ENCODE measurements around the gene KSR1. TPM values are rescaled to one million over a fixed set of nuclear protein-coding genes. Genes with fewer than 3 reads are reported as not detected.

The KSR1 gene
- total RNA-seq, 2 experiments from 2014 or later, result 19.4 to 25.3 TPM

DNA sequence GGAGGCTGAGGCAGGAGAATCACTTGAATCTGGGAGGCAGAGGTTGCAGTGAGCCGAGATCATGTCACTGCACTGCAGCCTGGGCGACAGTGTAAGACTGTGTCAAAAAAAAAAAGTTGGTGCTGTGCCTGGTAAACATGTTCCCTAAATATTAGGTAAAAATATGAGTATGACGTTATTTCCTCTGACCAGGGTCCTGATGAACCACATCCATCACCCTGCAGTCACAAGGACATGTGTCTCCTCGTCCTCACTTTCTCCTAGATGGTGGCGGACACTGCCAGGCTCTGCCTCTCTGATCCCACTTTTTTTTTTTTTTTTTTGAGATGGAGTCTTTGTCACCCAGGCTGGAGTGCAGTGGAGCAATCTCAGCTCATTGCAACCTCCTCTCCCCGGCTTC lies 203.4 kb downstream of the KSR1 start:
- no peak overlapping the region for H3K27ac ChIP-seq (ENCODE audit: low read depth in 1 of 2, low read length in 2 of 2)
- H3K36me3 ChIP-seq (ENCODE audit: insufficient read depth, low read length), result no peaks in the 10 kb centered on the region
- no peaks in the 10 kb centered on the region for H3K27me3 ChIP-seq (ENCODE audit: control insufficient read depth in 1 of 2, insufficient read depth in 2 of 2, low read length in 2 of 2)
- DNase-seq, result no peak
- no peak overlapping the region for H3K4me3 ChIP-seq (ENCODE audit: low read length)
- ChIA-PET CTCF (no interaction called here), POLR2A (no interaction called here)
- Mint-ChIP-seq H3K27ac (no peak overlapping the region), H3K9me3 (no peaks in the 10 kb centered on the region), H3K4me1 (ENCODE audit: low read depth) (peaks cover 2% of the 10 kb centered on the region), H3K4me3 (no peak overlapping the region), H3K27me3 (peaks cover 2% of the 10 kb centered on the region), H3K36me3 (ENCODE audit: low read depth) (no peaks in the 10 kb centered on the region)
- TF ChIP-seq, protein P1, sequence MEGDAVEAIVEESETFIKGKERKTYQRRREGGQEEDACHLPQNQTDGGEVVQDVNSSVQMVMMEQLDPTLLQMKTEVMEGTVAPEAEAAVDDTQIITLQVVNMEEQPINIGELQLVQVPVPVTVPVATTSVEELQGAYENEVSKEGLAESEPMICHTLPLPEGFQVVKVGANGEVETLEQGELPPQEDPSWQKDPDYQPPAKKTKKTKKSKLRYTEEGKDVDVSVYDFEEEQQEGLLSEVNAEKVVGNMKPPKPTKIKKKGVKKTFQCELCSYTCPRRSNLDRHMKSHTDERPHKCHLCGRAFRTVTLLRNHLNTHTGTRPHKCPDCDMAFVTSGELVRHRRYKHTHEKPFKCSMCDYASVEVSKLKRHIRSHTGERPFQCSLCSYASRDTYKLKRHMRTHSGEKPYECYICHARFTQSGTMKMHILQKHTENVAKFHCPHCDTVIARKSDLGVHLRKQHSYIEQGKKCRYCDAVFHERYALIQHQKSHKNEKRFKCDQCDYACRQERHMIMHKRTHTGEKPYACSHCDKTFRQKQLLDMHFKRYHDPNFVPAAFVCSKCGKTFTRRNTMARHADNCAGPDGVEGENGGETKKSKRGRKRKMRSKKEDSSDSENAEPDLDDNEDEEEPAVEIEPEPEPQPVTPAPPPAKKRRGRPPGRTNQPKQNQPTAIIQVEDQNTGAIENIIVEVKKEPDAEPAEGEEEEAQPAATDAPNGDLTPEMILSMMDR (IDR thresholded peaks at IDR 0.05), result no peak
- no peak for ATAC-seq (ENCODE audit: poor library complexity)
- intact Hi-C loops (cut with DNase I, micrococcal nuclease), result loop anchor here in 1 of 2 experiments (5.0 to 10.0 kb wide), 2 partner anchors 95 to 233 kb away; partner anchors contain the start of gene LYRM9
- H3K9me3 ChIP-seq (ENCODE audit: control insufficient read depth in 1 of 2, insufficient read depth in 1 of 2, low read length in 2 of 2), result no peaks in the 10 kb centered on the region
- peaks cover 4% of the 10 kb centered on the region for H3K4me1 ChIP-seq (ENCODE audit: insufficient read depth, low read length)

DNA sequence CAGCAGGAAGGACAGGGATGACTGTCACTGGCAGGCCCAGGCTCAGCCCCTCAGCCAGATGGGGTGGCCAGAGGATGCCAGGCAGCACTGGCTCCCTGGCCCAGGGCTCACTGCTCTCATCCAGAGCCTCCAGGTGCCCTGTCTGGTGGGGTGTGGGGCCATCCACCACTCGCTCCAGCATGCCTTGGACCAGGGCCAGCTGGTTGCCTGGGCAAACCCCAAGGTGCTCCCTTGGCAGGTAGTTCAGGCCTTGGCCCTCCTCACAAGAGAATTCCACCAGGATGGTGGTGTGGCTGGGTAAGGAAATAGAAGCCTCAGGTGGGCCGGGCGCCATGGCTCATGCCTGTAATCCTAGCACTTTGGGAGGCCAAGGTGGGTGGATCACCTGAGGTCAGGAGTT lies 204.2 kb downstream of the KSR1 start:
- DNase-seq, result no peak
- H3K4me3 ChIP-seq (ENCODE audit: low read length), result no peak overlapping the region
- no peak overlapping the region for H3K27ac ChIP-seq (ENCODE audit: low read depth in 1 of 2, low read length in 2 of 2)
- H3K27me3 ChIP-seq (ENCODE audit: control insufficient read depth in 1 of 2, insufficient read depth in 2 of 2, low read length in 2 of 2), result no peaks in the 10 kb centered on the region
- H3K9me3 ChIP-seq (ENCODE audit: control insufficient read depth in 1 of 2, insufficient read depth in 1 of 2, low read length in 2 of 2), result no peaks in the 10 kb centered on the region
- TF ChIP-seq, protein P1 (IDR thresholded peaks at IDR 0.05), result no peak
- no peak overlapping the region for H3K4me3 Mint-ChIP-seq
- CTCF ChIA-PET, result no interaction called here
- POLR2A ChIA-PET, result no interaction called here
- no peaks in the 10 kb centered on the region for H3K27me3 Mint-ChIP-seq
- H3K9me3 Mint-ChIP-seq, result no peaks in the 10 kb centered on the region
- no peaks in the 10 kb centered on the region for H3K36me3 ChIP-seq (ENCODE audit: insufficient read depth, low read length)
- H3K27ac Mint-ChIP-seq, result no peak overlapping the region
- H3K4me1 ChIP-seq (ENCODE audit: insufficient read depth, low read length), result no peaks in the 10 kb centered on the region
- no peaks in the 10 kb centered on the region for H3K36me3 Mint-ChIP-seq (ENCODE audit: low read depth)
- no peaks in the 10 kb centered on the region for H3K4me1 Mint-ChIP-seq (ENCODE audit: low read depth)
- intact Hi-C loops (cut with DNase I, micrococcal nuclease), result loop anchor here in 1 of 2 experiments (5.0 kb wide), 1 partner anchor 232 kb away; the partner anchor contains the start of gene LYRM9
- ATAC-seq (ENCODE audit: poor library complexity), result no peak

DNA sequence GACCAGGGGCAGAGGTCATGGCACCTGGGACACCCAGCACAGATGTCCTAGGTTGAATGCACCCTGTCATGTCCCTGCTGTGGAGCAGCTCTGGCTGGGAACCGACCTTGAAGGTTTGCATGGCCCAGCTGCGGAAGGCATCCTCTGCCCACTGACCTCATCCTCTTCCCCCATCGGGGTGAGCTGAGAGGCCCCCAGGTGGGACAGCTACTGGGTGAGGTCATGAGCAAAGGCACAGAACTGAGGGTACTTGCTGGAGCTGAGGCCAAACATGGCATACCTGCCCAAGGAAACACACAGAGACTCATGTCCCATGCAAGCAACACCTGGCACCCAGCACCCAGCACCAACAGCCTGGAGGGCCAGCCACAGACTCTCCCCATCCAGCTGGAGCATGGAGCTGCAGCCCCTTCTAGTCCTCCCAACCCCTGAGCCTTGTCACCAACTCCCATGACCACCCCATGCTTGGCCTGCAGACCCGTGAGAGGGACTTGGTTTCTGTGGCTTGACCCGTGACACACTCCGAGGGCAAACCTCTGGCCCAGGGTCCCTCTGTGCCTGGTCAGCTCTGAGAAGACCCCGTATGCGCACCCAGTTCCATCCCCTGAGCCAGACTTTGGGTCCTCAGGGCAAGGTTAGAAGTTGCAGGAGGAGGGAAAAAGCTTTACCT lies 207.8 kb downstream of the KSR1 start:
- H3K36me3 ChIP-seq (ENCODE audit: insufficient read depth, low read length), result no peaks in the 10 kb centered on the region
- DNase-seq (peak in 1 of 14 experiments; percentile 16), ATAC-seq (ENCODE audit: poor library complexity) (no peak)
- H3K4me1 Mint-ChIP-seq (ENCODE audit: low read depth), result no peaks in the 10 kb centered on the region
- H3K4me3 Mint-ChIP-seq, result no peak overlapping the region
- no peaks in the 10 kb centered on the region for H3K27me3 ChIP-seq (ENCODE audit: control insufficient read depth in 1 of 2, insufficient read depth in 2 of 2, low read length in 2 of 2)
- intact Hi-C loops (cut with DNase I, micrococcal nuclease), result loop anchor here in 1 of 2 experiments (5.0 kb wide), 1 partner anchor 228 kb away; the partner anchor contains the start of gene LYRM9
- POLR2A ChIA-PET, result no interaction called here
- no peaks in the 10 kb centered on the region for H3K36me3 Mint-ChIP-seq (ENCODE audit: low read depth)
- CTCF ChIA-PET, result interaction anchor here (1.0 kb wide), 1 partner anchor 428 kb away, joined by 4 read pairs; no protein-coding TSS in a partner anchor
- H3K27me3 Mint-ChIP-seq, result no peaks in the 10 kb centered on the region
- H3K27ac Mint-ChIP-seq, result no peak overlapping the region
- no peak overlapping the region for H3K27ac ChIP-seq (ENCODE audit: low read depth in 1 of 2, low read length in 2 of 2)
- H3K9me3 Mint-ChIP-seq, result no peaks in the 10 kb centered on the region
- H3K4me3 ChIP-seq (ENCODE audit: low read length), result no peak overlapping the region
- TF ChIP-seq, protein P1 (IDR thresholded peaks at IDR 0.05), result no peak
- no peaks in the 10 kb centered on the region for H3K4me1 ChIP-seq (ENCODE audit: insufficient read depth, low read length)
- H3K9me3 ChIP-seq (ENCODE audit: control insufficient read depth in 1 of 2, insufficient read depth in 1 of 2, low read length in 2 of 2), result no peaks in the 10 kb centered on the region
